Panc1 (cell line): Measurements from ENCODE around the gene MAP1S.
A peak's percentile ranks its signal among the peaks of the same experiment; 100 is the strongest.

ENCODE experiments used
- CTCF ChIP-seq: fragments of 450-650 bp; IDR thresholded peaks from 2 replicates; pipeline ENCODE4 v1.5.1; 2017; ENCODE audit warnings: mild to moderate bottlenecking
- POLR2AphosphoS5 ChIP-seq: IDR thresholded peaks from 2 replicates; pipeline ENCODE4 v1.6.1; 2012; ENCODE audit warnings: mild to moderate bottlenecking, low read depth, low read length, moderate library complexity
- REST ChIP-seq, 2 experiments: IDR thresholded peaks; 2 replicates each; pipeline ENCODE4 v1.6.1; 2011 to 2012; ENCODE audit warnings: low read depth in 2 of 2, control low read depth in 1 of 2, low read length in 1 of 2, mild to moderate bottlenecking in 1 of 2, moderate library complexity in 1 of 2; ENCODE audit not compliant: insufficient read depth in 1 of 2
- SIN3A ChIP-seq: IDR thresholded peaks from 2 replicates; pipeline ENCODE4 v1.6.1; 2012; ENCODE audit warnings: low read depth, mild to moderate bottlenecking, low read length, moderate library complexity, borderline replicate concordance; ENCODE audit not compliant: insufficient read depth

GRCh38 chr19:17681505-17682125, 37.7 kb upstream of the MAP1S start:
- TF ChIP-seq CTCF: no peak
- TF ChIP-seq POLR2AphosphoS5: no peak
- TF ChIP-seq SIN3A: no peak
- peak; percentile 92 to 93 for TF ChIP-seq REST (IDR thresholded peaks at IDR 0.05; ENCODE audit: insufficient read depth in 1 of 2, low read depth in 2 of 2, low read length in 1 of 2)
